H1 (cell line): ENCODE measurements around the gene GPT2. TPM values are rescaled to one million over a fixed set of nuclear protein-coding genes. Genes with fewer than 3 reads are reported as not detected.

Experiments
- CTCF ChIA-PET: fragments of 300-600 bp; sonication (Branson Sonifier 250); formaldehyde crosslinking; loops from one replicate; lab custom pipeline; 2021; ENCODE audit not compliant: partially characterized antibody; lab: Charles Lee
- POLR2A ChIA-PET: fragments of 300-600 bp; sonication (Branson Sonifier 250); formaldehyde crosslinking; loops from one replicate; lab custom pipeline; 2021; ENCODE audit warnings: inconsistent platforms; ENCODE audit not compliant: partially characterized antibody; lab: Charles Lee
- DNase-seq, 2 experiments: peaks; one replicate each; pipeline versions ENCODE4 v3.0.0 to v3.0.0-alpha.2; 2010 to 2022; ENCODE audit warnings: low spot score in 2 of 2, low read depth in 1 of 2, mixed read lengths in 1 of 2
- FAIRE-seq: peaks from 2 replicates; lab custom pipeline; 2011; peaks lifted over from hg19 to GRCh38; lab: Jason Lieb, UNC
- H2AFZ ChIP-seq: 2 replicates; pipeline ENCODE4 v1.8.1; 2012; ENCODE audit warnings: low read length, inconsistent platforms
- H2AK5ac ChIP-seq: 2 replicates; pipeline ENCODE4 v1.6.1; 2013; ENCODE audit warnings: low read depth, low read length
- H2BK120ac ChIP-seq: replicated peaks from 2 replicates; pipeline ENCODE3; 2013; ENCODE audit warnings: low read depth, low read length, inconsistent platforms
- H2BK12ac ChIP-seq: 2 replicates; pipeline ENCODE4 v1.6.1; 2013; ENCODE audit warnings: low read depth, low read length
- H2BK15ac ChIP-seq: 2 replicates; pipeline ENCODE4 v1.6.1; 2013; ENCODE audit warnings: low read length
- H2BK20ac ChIP-seq: 2 replicates; pipeline ENCODE4 v1.6.1; 2013; ENCODE audit warnings: low read length
- H2BK5ac ChIP-seq: 2 replicates; pipeline ENCODE4 v1.6.1; 2013; ENCODE audit warnings: low read depth, low read length
- H3K14ac ChIP-seq: 2 replicates; pipeline ENCODE4 v1.6.1; 2013; ENCODE audit warnings: inconsistent platforms; ENCODE audit not compliant: insufficient read length
- H3K18ac ChIP-seq: 2 replicates; pipeline ENCODE4 v1.6.1; 2013; ENCODE audit warnings: low read length; ENCODE audit errors: extremely low read depth
- H3K23ac ChIP-seq: 2 replicates; pipeline ENCODE4 v1.6.1; 2013; ENCODE audit warnings: inconsistent platforms; ENCODE audit not compliant: insufficient read length
- H3K23me2 ChIP-seq: 2 replicates; pipeline ENCODE4 v1.6.1; 2013; ENCODE audit warnings: low read depth, low read length
- H3K27ac ChIP-seq: 2 replicates; pipeline ENCODE4 v1.6.1; 2011; ENCODE audit warnings: low read depth, low read length, inconsistent platforms
- H3K27me3 ChIP-seq, 4 experiments: replicated peaks in 1 of 4; 1 replicate in 1 of 4; 2 replicates in 3 of 4; pipeline versions ENCODE4 v1.6.1 to v1.8.1; 2011 to 2013; ENCODE audit warnings: low read length in 3 of 4, mild to moderate bottlenecking in 3 of 4, inconsistent platforms in 2 of 4, mixed read lengths in 2 of 4, moderate library complexity in 1 of 4; ENCODE audit not compliant: control insufficient read depth in 3 of 4, insufficient read depth in 3 of 4; ENCODE audit errors: extremely low read depth in 1 of 4
- H3K36me3 ChIP-seq, 4 experiments: 2 replicates each; pipeline versions ENCODE4 v1.6.1 to v1.8.1; 2011 to 2013; ENCODE audit warnings: mild to moderate bottlenecking in 4 of 4, low read length in 3 of 4, moderate library complexity in 2 of 4, control low read depth in 1 of 4, inconsistent platforms in 1 of 4; ENCODE audit not compliant: insufficient read depth in 4 of 4, control insufficient read depth in 2 of 4
- H3K4ac ChIP-seq: replicated peaks from 2 replicates; pipeline ENCODE3; 2013; ENCODE audit warnings: low read length, low read depth, mixed read lengths, inconsistent platforms; ENCODE audit not compliant: insufficient read length
- H3K4me1 ChIP-seq, 4 experiments: replicated peaks in 1 of 4; 1 replicate in 1 of 4; 2 replicates in 3 of 4; pipeline versions ENCODE4 v1.6.1 to v1.8.1; 2011 to 2013; ENCODE audit warnings: low read length in 3 of 4, inconsistent platforms in 2 of 4, mixed read lengths in 1 of 4; ENCODE audit not compliant: insufficient read depth in 4 of 4, control insufficient read depth in 3 of 4
- H3K4me2 ChIP-seq, 2 experiments: 2 replicates each; pipeline versions ENCODE4 v1.6.1 to v1.8.1; 2011 to 2013; ENCODE audit warnings: low read depth in 2 of 2, low read length in 2 of 2, control low read depth in 1 of 2, inconsistent platforms in 1 of 2, mild to moderate bottlenecking in 1 of 2; ENCODE audit not compliant: insufficient read depth in 1 of 2
- H3K4me3 ChIP-seq, 4 experiments: fragments of 200-600, 300-600 bp in 1 of 4; sonication (generic), shearing (Covaris generic), sonication (Bioruptor Twin) in 1 of 4; 2 replicates each; pipeline versions ENCODE4 v1.5.1 to v1.8.1; 2011 to 2016; ENCODE audit warnings: low read length in 4 of 4, low read depth in 3 of 4, control low read depth in 2 of 4, inconsistent platforms in 2 of 4, mild to moderate bottlenecking in 2 of 4, mixed read lengths in 1 of 4, moderate library complexity in 1 of 4; ENCODE audit not compliant: insufficient read depth in 2 of 4; ENCODE audit errors: extremely low read depth in 1 of 4
- H3K56ac ChIP-seq: replicated peaks from 2 replicates; pipeline ENCODE3; 2013; ENCODE audit warnings: low read depth, mild to moderate bottlenecking, mixed read lengths, low read length, inconsistent platforms; ENCODE audit not compliant: insufficient read length
- H3K79me1 ChIP-seq: 2 replicates; pipeline ENCODE4 v1.6.1; 2013; ENCODE audit warnings: low read depth, low read length, control low read depth
- H3K79me2 ChIP-seq, 2 experiments: 2 replicates each; pipeline versions ENCODE4 v1.6.1 to v1.8.1; 2012 to 2013; ENCODE audit warnings: low read length in 2 of 2, mild to moderate bottlenecking in 2 of 2, inconsistent platforms in 1 of 2; ENCODE audit not compliant: insufficient read depth in 2 of 2, control insufficient read depth in 1 of 2
- H3K9ac ChIP-seq, 4 experiments: replicated peaks in 1 of 4; 1 replicate in 1 of 4; 2 replicates in 3 of 4; pipeline versions ENCODE4 v1.6.1 to v1.8.1; 2011 to 2013; ENCODE audit warnings: low read depth in 3 of 4, low read length in 3 of 4, control low read depth in 2 of 4, mild to moderate bottlenecking in 2 of 4, moderate library complexity in 2 of 4, inconsistent platforms in 1 of 4; ENCODE audit errors: extremely low read depth in 1 of 4
- H3K9me3 ChIP-seq, 2 experiments: 2 replicates each; pipeline versions ENCODE4 v1.6.1 to v1.8.1; 2012 to 2013; ENCODE audit warnings: mild to moderate bottlenecking in 2 of 2, moderate library complexity in 2 of 2, control low read depth in 1 of 2, inconsistent platforms in 1 of 2, low read depth in 1 of 2, low read length in 1 of 2, mixed read lengths in 1 of 2; ENCODE audit not compliant: insufficient read depth in 2 of 2
- H4K20me1 ChIP-seq, 2 experiments: replicated peaks in 1 of 2; 2 replicates each; pipeline versions ENCODE3 to v1.8.1; 2011 to 2013; ENCODE audit warnings: inconsistent platforms in 2 of 2, low read length in 2 of 2, mild to moderate bottlenecking in 1 of 2; ENCODE audit not compliant: insufficient read depth in 2 of 2, control insufficient read depth in 1 of 2
- H4K5ac ChIP-seq: 2 replicates; pipeline ENCODE4 v1.6.1; 2013; ENCODE audit warnings: low read length, low read depth, mixed read lengths, inconsistent platforms; ENCODE audit not compliant: insufficient read length
- H4K8ac ChIP-seq: 2 replicates; pipeline ENCODE4 v1.8.0; 2013; ENCODE audit warnings: mild to moderate bottlenecking, moderate library complexity, low read length, inconsistent platforms; ENCODE audit not compliant: insufficient read depth; ENCODE audit errors: extremely low read depth
- H4K91ac ChIP-seq: replicated peaks from 2 replicates; pipeline ENCODE3; 2013; ENCODE audit warnings: low read length, mixed read lengths, inconsistent platforms; ENCODE audit not compliant: insufficient read length
- CTCF ChIP-seq, 3 experiments: IDR thresholded peaks; 1 replicate in 2 of 3; 2 replicates in 1 of 3; pipeline versions ENCODE4 v1.5.1 to v1.6.1; 2011; ENCODE audit warnings: low read length in 3 of 3, mild to moderate bottlenecking in 3 of 3, inconsistent platforms in 2 of 3, low read depth in 1 of 3, moderate library complexity in 1 of 3; ENCODE audit not compliant: insufficient read depth in 1 of 3; ENCODE audit errors: control extremely low read depth in 1 of 3
- EP300 ChIP-seq, 2 experiments: IDR thresholded peaks; 1 replicate in 1 of 2; 2 replicates in 1 of 2; pipeline ENCODE4 v1.6.1; 2011 to 2012; ENCODE audit warnings: low read depth in 2 of 2, low read length in 2 of 2, mild to moderate bottlenecking in 2 of 2, borderline replicate concordance in 1 of 2, inconsistent platforms in 1 of 2, moderate library complexity in 1 of 2
- PHF8 ChIP-seq: fragments of 200-600 bp; sonication (generic); conservative IDR thresholded peaks from 2 replicates; pipeline ENCODE4 v1.7.1; 2012; ENCODE audit warnings: low read depth, mild to moderate bottlenecking, inconsistent platforms, low read length, moderate library complexity
- RAD21 ChIP-seq, 2 experiments: IDR thresholded peaks in 1 of 2; conservative IDR thresholded peaks in 1 of 2; 2 replicates each; pipeline ENCODE4 v1.6.1; 2011; ENCODE audit warnings: low read depth in 2 of 2, low read length in 2 of 2, improper control_type of control experiment in 1 of 2, inconsistent platforms in 1 of 2, mild to moderate bottlenecking in 1 of 2, moderate library complexity in 1 of 2
- WGBS, 2 experiments: shearing (Covaris generic) in 1 of 2; methylation state at CpG; one replicate each; pipeline versions ENCODE4 v1.1.6 to v1.1.7; 2013 to 2015; ENCODE audit warnings: low lambda C conversion rate in 2 of 2, mixed read lengths in 2 of 2, inconsistent platforms in 1 of 2, low coverage in 1 of 2, missing lambda C conversion rate in 1 of 2; ENCODE audit not compliant: insufficient replicate concordance in 2 of 2, insufficient coverage in 1 of 2, insufficient read length in 1 of 2; ENCODE audit errors: extremely low coverage in 1 of 2, missing lambda C conversion rate in 1 of 2; 5-methylcytosine and 5-hydroxymethylcytosine counted together
- polyA plus RNA-seq, 7 experiments: library from polyadenylated mRNA; depleted of rRNA in 3 of 7; stranded (reverse) in 5 of 7; unstranded in 2 of 7; fragments of >200 nt in 5 of 7; fragments of 200-250 nt in 2 of 7; gene quantifications; 1 replicate in 5 of 7; 2 replicates in 1 of 7; 4 replicates in 1 of 7; pipeline versions ENCODE4 v1.2.1 to v1.2.3, GENCODE V29; 2011 to 2013; ENCODE audit warnings: missing spikeins in 2 of 7, mixed read lengths in 2 of 7
- total RNA-seq: library from RNA; stranded (reverse); fragmentation: NEBNext Ultra II Directional; extraction: Animal tissue kit (Norgen Biotek cat#: 25700); gene quantifications from 2 replicates; pipeline ENCODE4 v1.2.1, GENCODE V29; 2021

Gene GPT2
- total and polyA plus RNA-seq, 2 of the 8 experiments (the other 6 are each of a cell fraction or from before 2014, with no cell fraction given), result 71.6 to 94.1 TPM

- H4K20me1 ChIP-seq, result no peaks in the 10 kb centered on the region
- WGBS, 2 experiments, result 85% methylated on average over 7 of the region's 7 CpGs; no CpG with 5 or more reads in 1 of the 2 experiments
- no peak overlapping the region for H2BK12ac ChIP-seq
- TF ChIP-seq EP300 (IDR thresholded peaks at IDR 0.05; ENCODE audit: borderline replicate concordance in 1 of 2, low read depth in 2 of 2, low read length in 2 of 2) (no peak), CTCF (IDR thresholded peaks at IDR 0.05; ENCODE audit: control extremely low read depth in 1 of 3, insufficient read depth in 1 of 3, low read depth in 1 of 3, low read length in 3 of 3) (peak in 2 of 3 experiments; percentile 48 to 65; a peak in 3 of 4 replicates), RAD21 (IDR thresholded peaks at IDR 0.05 in 1 of 2, conservative IDR thresholded peaks at IDR 0.05 in 1 of 2; ENCODE audit: low read depth in 2 of 2, low read length in 2 of 2) (peak; percentile 86 to 87), PHF8 (no peak)
- TF ChIP-seq, all 59 proteins: peak for 2
- no peaks in the 10 kb centered on the region for H3K23me2 ChIP-seq
- no peaks in the 10 kb centered on the region for H3K79me2 ChIP-seq
- no peak overlapping the region for H3K27ac ChIP-seq
- no peak overlapping the region for H2BK120ac ChIP-seq
- H3K4me2 ChIP-seq, result no peak overlapping the region
- H4K8ac ChIP-seq, result no peak overlapping the region
- FAIRE-seq (peak; percentile 69), DNase-seq (no peak)
- 0 out of 7 replicates have a peak, but pooled peaks cover 0 to 3% (median 0%) of the 10 kb centered on the region in 4 experiments for H3K4me1 ChIP-seq
- no peak overlapping the region for H3K23ac ChIP-seq
- H2BK20ac ChIP-seq, result no peak overlapping the region
- no peak overlapping the region for H2AFZ ChIP-seq
- no peaks in the 10 kb centered on the region for H3K9me3 ChIP-seq
- H3K27me3 ChIP-seq, result no peaks in the 10 kb centered on the region
- H3K18ac ChIP-seq, result no peak overlapping the region
- no peak overlapping the region for H4K91ac ChIP-seq
- H3K9ac ChIP-seq, result no peak overlapping the region
- no peak overlapping the region for H3K56ac ChIP-seq
- no peak overlapping the region for H3K14ac ChIP-seq
- H3K4me3 ChIP-seq, result no peak overlapping the region
- H2BK15ac ChIP-seq, result no peak overlapping the region
- no peak overlapping the region for H2AK5ac ChIP-seq
- no peak overlapping the region for H3K4ac ChIP-seq
- H4K5ac ChIP-seq, result no peak overlapping the region
- H2BK5ac ChIP-seq, result no peak overlapping the region
- POLR2A ChIA-PET, result interaction anchor here (1.8 kb wide), 1 partner anchor 25 kb away, joined by 6 read pairs; no protein-coding TSS in a partner anchor
- H3K79me1 ChIP-seq, result no peaks in the 10 kb centered on the region
- CTCF ChIA-PET, result interaction anchor here (0.6 to 1.9 kb wide), 22 partner anchors 8 to 1217 kb away, joined by 3 to 7 read pairs (median 3); no protein-coding TSS in a partner anchor
- H3K36me3 ChIP-seq, result no peaks in the 10 kb centered on the region
These were observed 63.9 kb downstream of the GPT2 start for GRCh38 chr16:46947900-46948547.
